ENCODE data around the gene DAAM2.

Gene DAAM2

DNA sequence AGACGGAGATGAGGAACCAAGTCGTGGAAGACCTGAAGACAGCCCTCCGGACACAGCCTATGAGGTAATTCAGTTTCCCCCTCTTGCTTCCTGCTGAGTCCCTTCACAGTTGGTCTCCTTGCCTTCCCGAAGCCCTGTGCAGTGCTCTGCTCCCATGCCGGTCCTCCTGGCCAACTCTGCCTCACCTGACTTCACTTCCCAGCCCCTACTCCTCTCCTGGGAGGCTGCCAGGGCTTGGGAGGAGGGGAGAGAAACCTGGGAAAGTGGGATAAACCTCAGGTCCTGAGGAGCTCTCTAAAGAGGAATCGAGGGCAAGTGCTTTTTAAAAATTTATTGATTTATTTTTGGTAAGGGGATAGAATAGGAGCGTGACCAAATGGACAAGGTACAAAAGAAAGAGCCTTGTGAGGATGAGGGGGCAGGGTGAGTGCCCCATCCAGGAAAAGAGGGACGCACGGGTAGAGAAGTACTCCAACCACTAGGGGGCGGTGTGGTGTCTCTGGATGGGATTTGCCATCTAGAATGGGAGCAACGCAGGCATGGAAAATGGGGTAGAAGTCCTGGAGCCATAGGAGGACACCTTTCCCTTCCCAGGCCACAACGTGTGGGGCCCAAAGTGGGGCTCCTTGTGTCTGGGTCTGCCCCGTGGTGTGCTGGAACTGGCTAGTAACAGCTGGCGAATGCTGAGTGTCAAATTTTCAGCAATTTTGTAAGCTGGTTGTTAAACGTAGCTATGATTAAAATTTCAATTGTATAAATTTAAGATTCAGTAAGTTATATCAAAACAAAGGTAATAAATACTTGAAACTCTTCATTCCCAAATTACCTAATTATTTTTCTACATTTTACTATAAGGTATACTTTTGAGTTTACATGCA, 73.1 kb downstream of the DAAM2 start:
- Histone ChIP-seq H3K4me1 (ENCODE audit: control insufficient read depth, insufficient read depth, low read length, poor library complexity, severe bottlenecking) (peaks cover 4% of the 10 kb centered on the region), H3K4me3 (ENCODE audit: extremely low read depth, insufficient read depth, low read length, poor library complexity, severe bottlenecking) (no peak overlapping the region), H3K27ac (ENCODE audit: low read depth, low read length, severe bottlenecking) (no peak overlapping the region), H3K36me3 (ENCODE audit: control insufficient read depth, insufficient read depth, low read length) (peaks cover 35% of the 10 kb centered on the region), H3K9me3 (ENCODE audit: control insufficient read depth, low read length) (no peaks in the 10 kb centered on the region)
- 63 to 76% methylated on average over 6 to 7 of the region's 15 CpGs for WGBS, 2 experiments (ENCODE audit: insufficient coverage in 2 of 2)

DNA sequence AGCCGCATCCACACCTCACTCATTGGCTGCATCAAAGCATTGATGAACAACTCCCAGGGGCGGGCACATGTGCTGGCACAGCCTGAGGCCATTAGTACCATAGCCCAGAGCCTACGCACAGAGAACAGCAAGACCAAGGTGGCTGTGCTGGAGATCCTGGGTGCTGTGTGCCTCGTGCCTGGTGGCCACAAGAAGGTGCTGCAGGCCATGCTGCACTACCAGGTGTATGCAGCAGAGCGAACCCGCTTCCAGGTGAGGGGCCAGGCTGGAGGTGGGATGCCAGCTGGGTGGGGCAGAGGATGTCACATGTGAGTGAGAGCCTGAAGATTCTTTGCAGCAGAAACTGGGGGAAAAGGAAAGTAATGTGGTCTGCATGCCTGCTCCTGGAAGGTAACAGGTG, 75.4 kb downstream of the DAAM2 start:
- H3K27ac ChIP-seq (ENCODE audit: low read depth, low read length, severe bottlenecking): no peak overlapping the region
- no peak overlapping the region for H3K4me3 ChIP-seq (ENCODE audit: extremely low read depth, insufficient read depth, low read length, poor library complexity, severe bottlenecking)
- 92 to 93% methylated on average over 6 of the region's 6 CpGs for WGBS, 2 experiments (ENCODE audit: insufficient coverage in 2 of 2)
- H3K36me3 ChIP-seq (ENCODE audit: control insufficient read depth, insufficient read depth, low read length): peaks cover 47% of the 10 kb centered on the region
- no peaks in the 10 kb centered on the region for H3K4me1 ChIP-seq (ENCODE audit: control insufficient read depth, insufficient read depth, low read length, poor library complexity, severe bottlenecking)
- no peaks in the 10 kb centered on the region for H3K9me3 ChIP-seq (ENCODE audit: control insufficient read depth, low read length)

DNA sequence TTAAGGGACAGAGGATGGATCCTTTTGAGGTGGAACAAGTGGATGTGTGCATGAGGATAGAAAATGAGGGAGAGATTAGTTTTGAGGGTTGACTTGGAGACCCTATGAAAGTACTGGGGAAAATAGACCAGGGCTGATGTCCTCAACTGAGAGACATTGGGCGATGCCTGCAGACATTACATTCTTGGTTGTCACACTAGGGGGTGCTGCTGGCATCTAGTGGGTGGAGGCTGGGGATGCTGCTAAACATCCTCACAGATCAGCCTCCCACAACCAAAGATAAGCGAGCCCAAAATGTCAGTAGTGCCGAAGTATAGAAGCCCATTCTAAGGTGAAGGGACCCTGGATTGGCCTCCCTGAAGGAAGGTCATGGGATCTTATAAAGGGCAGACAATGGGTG, 78.8 kb downstream of the DAAM2 start:
- 85 to 100% methylated on average over 2 of the region's 3 CpGs for WGBS, 2 experiments (ENCODE audit: insufficient coverage in 2 of 2)
- H3K4me3 ChIP-seq (ENCODE audit: extremely low read depth, insufficient read depth, low read length, poor library complexity, severe bottlenecking): no peak overlapping the region
- no peaks in the 10 kb centered on the region for H3K9me3 ChIP-seq (ENCODE audit: control insufficient read depth, low read length)
- peaks cover 69% of the 10 kb centered on the region for H3K36me3 ChIP-seq (ENCODE audit: control insufficient read depth, insufficient read depth, low read length)
- no peak overlapping the region for H3K27ac ChIP-seq (ENCODE audit: low read depth, low read length, severe bottlenecking)
- no peaks in the 10 kb centered on the region for H3K4me1 ChIP-seq (ENCODE audit: control insufficient read depth, insufficient read depth, low read length, poor library complexity, severe bottlenecking)

DNA sequence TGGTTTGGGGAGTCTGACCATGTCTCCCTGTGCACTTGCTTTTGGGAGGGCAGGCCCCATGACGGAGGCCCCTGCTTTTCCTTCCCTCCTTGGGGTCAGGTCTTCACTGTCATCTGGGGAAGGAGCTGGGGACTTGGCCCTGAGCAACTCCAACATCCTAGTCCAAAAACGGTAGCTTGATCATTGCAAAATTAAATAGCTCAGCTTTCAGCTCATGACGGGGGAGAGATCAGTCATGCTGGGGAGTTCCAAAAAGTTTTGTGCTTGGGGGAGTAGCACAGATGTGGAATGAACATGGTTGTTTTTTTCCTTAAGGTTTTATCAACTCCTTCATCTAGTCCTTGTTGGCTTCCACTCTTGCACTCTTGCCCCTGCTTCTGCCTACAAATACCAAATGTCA, 81.3 kb downstream of the DAAM2 start:
- no peak overlapping the region for H3K4me3 ChIP-seq (ENCODE audit: extremely low read depth, insufficient read depth, low read length, poor library complexity, severe bottlenecking)
- no peak overlapping the region for H3K27ac ChIP-seq (ENCODE audit: low read depth, low read length, severe bottlenecking)
- 86 to 100% methylated on average over 2 to 3 of the region's 3 CpGs for WGBS, 2 experiments (ENCODE audit: insufficient coverage in 2 of 2)
- peaks cover 5% of the 10 kb centered on the region for H3K4me1 ChIP-seq (ENCODE audit: control insufficient read depth, insufficient read depth, low read length, poor library complexity, severe bottlenecking)
- H3K9me3 ChIP-seq (ENCODE audit: control insufficient read depth, low read length): no peaks in the 10 kb centered on the region
- H3K36me3 ChIP-seq (ENCODE audit: control insufficient read depth, insufficient read depth, low read length): peaks cover 72% of the 10 kb centered on the region

DNA sequence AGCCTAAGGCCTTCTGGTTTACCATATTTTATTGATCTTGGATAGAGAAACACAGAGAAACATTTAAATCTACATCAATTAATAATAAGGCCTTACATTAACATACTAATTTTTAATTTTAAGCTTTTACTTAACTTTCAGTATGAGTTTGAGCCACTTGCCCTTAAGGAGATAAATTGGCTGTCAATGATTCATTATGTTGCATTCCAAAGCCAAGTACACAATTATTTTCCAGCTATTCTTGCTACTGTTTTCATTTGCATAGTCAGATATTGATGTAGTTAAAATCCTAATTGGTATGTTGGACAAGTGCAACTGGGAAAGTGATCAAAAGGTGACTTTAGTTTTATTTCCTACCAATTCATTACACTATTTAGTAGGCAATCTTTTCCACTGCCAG, 83.9 kb downstream of the DAAM2 start:
- no peak overlapping the region for H3K4me3 ChIP-seq (ENCODE audit: extremely low read depth, insufficient read depth, low read length, poor library complexity, severe bottlenecking)
- no peak overlapping the region for H3K27ac ChIP-seq (ENCODE audit: low read depth, low read length, severe bottlenecking)
- no peaks in the 10 kb centered on the region for H3K9me3 ChIP-seq (ENCODE audit: control insufficient read depth, low read length)
- H3K36me3 ChIP-seq (ENCODE audit: control insufficient read depth, insufficient read depth, low read length): peaks cover 76% of the 10 kb centered on the region
- peaks cover 5% of the 10 kb centered on the region for H3K4me1 ChIP-seq (ENCODE audit: control insufficient read depth, insufficient read depth, low read length, poor library complexity, severe bottlenecking)

DNA sequence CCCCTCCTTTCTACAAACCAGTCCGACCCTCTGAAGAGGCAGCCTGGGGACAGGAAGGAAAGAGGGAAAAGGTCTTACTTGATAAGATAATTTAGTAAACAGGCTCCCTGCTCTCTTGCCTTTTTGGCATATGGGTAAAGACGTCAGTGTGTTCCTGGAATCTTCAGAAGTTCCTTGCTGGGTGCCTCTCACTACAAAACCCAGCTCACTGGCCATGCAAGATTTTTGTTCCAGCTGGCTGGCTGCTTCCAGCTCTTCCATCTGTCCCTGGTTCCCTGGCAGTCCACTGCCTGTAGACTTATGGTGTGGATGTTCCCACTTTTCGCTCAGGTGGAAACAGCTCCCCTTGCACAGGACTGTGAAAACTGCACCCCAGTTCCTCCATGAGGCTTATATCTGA, 84.7 kb downstream of the DAAM2 start:
- no peaks in the 10 kb centered on the region for H3K9me3 ChIP-seq (ENCODE audit: control insufficient read depth, low read length)
- no peak overlapping the region for H3K27ac ChIP-seq (ENCODE audit: low read depth, low read length, severe bottlenecking)
- WGBS, 2 experiments (ENCODE audit: insufficient coverage in 2 of 2): 62 to 88% methylated on average over 2 of the region's 3 CpGs
- peaks cover 9% of the 10 kb centered on the region for H3K4me1 ChIP-seq (ENCODE audit: control insufficient read depth, insufficient read depth, low read length, poor library complexity, severe bottlenecking)
- H3K4me3 ChIP-seq (ENCODE audit: extremely low read depth, insufficient read depth, low read length, poor library complexity, severe bottlenecking): no peak overlapping the region
- H3K36me3 ChIP-seq (ENCODE audit: control insufficient read depth, insufficient read depth, low read length): peaks cover 74% of the 10 kb centered on the region

DNA sequence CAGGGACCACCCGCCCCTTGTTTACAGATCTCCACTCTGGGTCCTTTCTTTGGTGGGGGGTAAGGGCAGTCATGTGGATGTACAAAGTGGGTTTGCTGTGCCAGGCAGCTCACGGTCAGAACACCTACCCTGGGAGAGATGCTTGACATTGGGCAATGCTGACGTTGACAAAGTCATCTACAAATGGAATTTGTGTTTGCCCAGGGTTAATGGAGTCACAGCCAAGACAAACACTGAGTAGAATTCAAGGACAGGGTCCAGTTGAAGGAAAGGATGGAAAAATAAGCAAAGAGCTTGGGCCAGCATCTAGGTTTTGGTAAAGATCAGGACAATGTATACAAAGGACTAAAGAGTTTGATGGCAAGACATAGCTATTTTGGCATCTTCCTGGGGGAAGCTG, 87.4 kb downstream of the DAAM2 start:
- H3K4me1 ChIP-seq (ENCODE audit: control insufficient read depth, insufficient read depth, low read length, poor library complexity, severe bottlenecking): peaks cover 25% of the 10 kb centered on the region
- H3K9me3 ChIP-seq (ENCODE audit: control insufficient read depth, low read length): no peaks in the 10 kb centered on the region
- H3K36me3 ChIP-seq (ENCODE audit: control insufficient read depth, insufficient read depth, low read length): peaks cover 56% of the 10 kb centered on the region
- 90% methylated on average over 2 to 3 of the region's 3 CpGs for WGBS, 2 experiments (ENCODE audit: insufficient coverage in 2 of 2)
- no peak overlapping the region for H3K4me3 ChIP-seq (ENCODE audit: extremely low read depth, insufficient read depth, low read length, poor library complexity, severe bottlenecking)
- H3K27ac ChIP-seq (ENCODE audit: low read depth, low read length, severe bottlenecking): no peak overlapping the region

DNA sequence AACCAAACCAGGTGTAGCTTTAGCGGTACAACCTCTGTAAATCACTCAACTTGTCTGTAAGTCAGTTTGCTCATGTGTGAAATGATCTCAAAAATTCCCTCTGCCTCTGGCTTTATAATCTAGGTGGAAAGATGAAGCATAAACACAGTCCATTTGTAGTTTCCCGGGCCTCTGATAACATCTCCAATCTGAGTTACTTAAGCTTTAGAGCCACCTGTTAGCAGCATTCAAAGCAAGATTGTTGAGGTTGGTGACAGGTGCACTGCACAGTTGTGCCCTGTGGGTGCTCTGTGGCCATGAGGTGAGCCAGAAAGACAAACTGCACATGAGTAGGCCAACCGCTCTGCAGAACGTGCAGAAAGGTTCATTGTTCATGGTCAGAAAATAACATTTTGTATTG, 88.4 kb downstream of the DAAM2 start:
- Histone ChIP-seq H3K4me3 (ENCODE audit: extremely low read depth, insufficient read depth, low read length, poor library complexity, severe bottlenecking) (no peak overlapping the region), H3K4me1 (ENCODE audit: control insufficient read depth, insufficient read depth, low read length, poor library complexity, severe bottlenecking) (peaks cover 35% of the 10 kb centered on the region), H3K36me3 (ENCODE audit: control insufficient read depth, insufficient read depth, low read length) (peaks cover 47% of the 10 kb centered on the region), H3K27ac (ENCODE audit: low read depth, low read length, severe bottlenecking) (no peak overlapping the region), H3K9me3 (ENCODE audit: control insufficient read depth, low read length) (no peaks in the 10 kb centered on the region)
- WGBS, 2 experiments (ENCODE audit: insufficient coverage in 2 of 2): 100% methylated on average over 2 of the region's 4 CpGs; no CpG with 5 or more reads in 1 of the 2 experiments

DNA sequence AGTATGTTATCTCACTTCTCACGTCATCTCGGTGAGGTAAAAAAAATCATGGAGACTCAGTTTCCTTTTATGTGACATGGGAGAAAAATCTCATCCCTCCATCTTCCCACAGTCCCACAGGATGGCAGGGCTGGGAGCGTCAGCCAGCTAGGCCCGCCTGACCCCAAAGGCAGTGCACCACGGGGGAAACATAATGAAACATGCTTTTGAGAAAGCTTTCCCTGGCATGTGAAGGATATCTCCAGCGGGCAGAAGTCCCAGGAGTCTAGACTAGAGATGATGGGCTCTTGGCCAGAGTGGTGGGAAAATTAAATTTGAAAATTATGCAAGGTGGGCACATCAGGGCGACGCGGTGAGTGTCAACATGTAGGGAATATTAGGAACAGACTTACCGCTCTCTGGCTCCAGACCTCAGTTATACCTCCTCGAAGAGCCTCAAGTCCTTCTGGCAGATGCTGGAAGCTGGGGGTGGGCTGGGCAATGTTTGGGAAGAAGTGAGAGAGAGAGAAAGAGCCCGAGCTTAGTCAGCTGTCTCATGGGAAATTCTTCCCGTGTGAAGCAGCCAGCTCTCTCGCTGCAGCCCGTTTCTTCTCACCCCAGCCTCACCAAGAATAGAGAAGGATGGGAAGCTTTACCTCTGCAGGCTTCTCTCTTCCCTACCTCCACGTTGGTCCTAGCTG, 89.8 kb downstream of the DAAM2 start:
- 85 to 90% methylated on average over 10 to 13 of the region's 16 CpGs for WGBS, 2 experiments (ENCODE audit: insufficient coverage in 2 of 2)
- Histone ChIP-seq H3K36me3 (ENCODE audit: control insufficient read depth, insufficient read depth, low read length) (peaks cover 39% of the 10 kb centered on the region), H3K4me1 (ENCODE audit: control insufficient read depth, insufficient read depth, low read length, poor library complexity, severe bottlenecking) (peaks cover 46% of the 10 kb centered on the region), H3K4me3 (ENCODE audit: extremely low read depth, insufficient read depth, low read length, poor library complexity, severe bottlenecking) (no peak overlapping the region), H3K9me3 (ENCODE audit: control insufficient read depth, low read length) (no peaks in the 10 kb centered on the region), H3K27ac (ENCODE audit: low read depth, low read length, severe bottlenecking) (peak overlapping the region; percentile 82)

DNA sequence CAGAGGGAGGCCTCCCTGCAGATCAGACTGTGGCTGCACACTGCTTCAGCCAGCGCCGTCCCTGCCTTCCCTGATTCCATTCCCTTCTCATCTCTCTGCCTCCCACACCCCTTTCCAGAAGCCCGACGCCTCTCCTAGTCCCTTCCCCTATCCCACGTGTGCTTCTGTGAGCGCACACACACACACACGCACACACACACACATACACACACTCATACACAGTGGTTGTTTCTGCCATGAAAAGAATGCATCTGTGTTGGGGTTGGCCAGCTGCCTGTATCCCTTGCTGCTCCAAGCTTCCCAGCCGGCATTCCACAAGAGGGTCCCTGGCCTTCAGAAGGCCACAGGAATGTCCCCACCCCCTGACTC, 90.3 kb downstream of the DAAM2 start:
- no peak overlapping the region for H3K4me3 ChIP-seq (ENCODE audit: extremely low read depth, insufficient read depth, low read length, poor library complexity, severe bottlenecking)
- 81% methylated on average over 7 of the region's 8 CpGs; no CpG with 5 or more reads in 1 of the 2 experiments for WGBS, 2 experiments (ENCODE audit: insufficient coverage in 2 of 2)
- H3K4me1 ChIP-seq (ENCODE audit: control insufficient read depth, insufficient read depth, low read length, poor library complexity, severe bottlenecking): peaks cover 49% of the 10 kb centered on the region
- H3K9me3 ChIP-seq (ENCODE audit: control insufficient read depth, low read length): no peaks in the 10 kb centered on the region
- H3K36me3 ChIP-seq (ENCODE audit: control insufficient read depth, insufficient read depth, low read length): peaks cover 38% of the 10 kb centered on the region
- H3K27ac ChIP-seq (ENCODE audit: low read depth, low read length, severe bottlenecking): peak overlapping the region; percentile 82

DNA sequence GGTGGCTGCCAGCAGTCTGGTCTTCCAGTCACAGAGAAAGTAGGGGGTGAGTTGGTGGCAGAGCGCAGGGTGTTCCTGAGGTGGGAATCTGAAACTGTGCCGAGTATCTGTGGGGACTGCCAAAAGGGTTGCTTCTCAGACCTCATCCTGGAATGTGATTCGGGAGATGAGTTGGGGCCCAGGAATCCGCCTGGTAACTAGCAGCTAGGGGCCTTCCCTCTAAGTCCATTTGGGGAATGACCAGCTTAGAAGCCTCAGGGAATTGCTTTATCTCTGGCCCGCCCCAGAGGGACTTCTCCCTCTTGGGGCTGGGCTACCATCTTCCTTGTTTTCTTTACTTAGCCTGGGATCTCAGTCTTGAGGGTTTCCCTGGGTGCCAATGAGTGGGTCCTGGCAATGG, 92.5 kb downstream of the DAAM2 start:
- 77 to 84% methylated on average over 5 of the region's 5 CpGs for WGBS, 2 experiments (ENCODE audit: insufficient coverage in 2 of 2)
- peaks cover 27% of the 10 kb centered on the region for H3K36me3 ChIP-seq (ENCODE audit: control insufficient read depth, insufficient read depth, low read length)

More for the DNA sequence above, 92.5 kb downstream of the DAAM2 start:
- Histone ChIP-seq H3K27ac (ENCODE audit: low read depth, low read length, severe bottlenecking) (no peak overlapping the region), H3K9me3 (ENCODE audit: control insufficient read depth, low read length) (no peaks in the 10 kb centered on the region), H3K4me3 (ENCODE audit: extremely low read depth, insufficient read depth, low read length, poor library complexity, severe bottlenecking) (no peak overlapping the region), H3K4me1 (ENCODE audit: control insufficient read depth, insufficient read depth, low read length, poor library complexity, severe bottlenecking) (peaks cover 63% of the 10 kb centered on the region)
